ENCODE measurements around the gene TRAPPC12. TPM values are rescaled to one million over a fixed set of nuclear protein-coding genes. Genes with fewer than 3 reads are reported as not detected.
"Not testable (repeated sequence)": the region's sequence is repeated elsewhere in the genome, so short reads cannot be mapped to it uniquely, and the experiment has no call there.

Gene TRAPPC12
- polyA plus RNA-seq, 4 donors, result 63.9 to 107 (median 83.8) TPM

DNA sequence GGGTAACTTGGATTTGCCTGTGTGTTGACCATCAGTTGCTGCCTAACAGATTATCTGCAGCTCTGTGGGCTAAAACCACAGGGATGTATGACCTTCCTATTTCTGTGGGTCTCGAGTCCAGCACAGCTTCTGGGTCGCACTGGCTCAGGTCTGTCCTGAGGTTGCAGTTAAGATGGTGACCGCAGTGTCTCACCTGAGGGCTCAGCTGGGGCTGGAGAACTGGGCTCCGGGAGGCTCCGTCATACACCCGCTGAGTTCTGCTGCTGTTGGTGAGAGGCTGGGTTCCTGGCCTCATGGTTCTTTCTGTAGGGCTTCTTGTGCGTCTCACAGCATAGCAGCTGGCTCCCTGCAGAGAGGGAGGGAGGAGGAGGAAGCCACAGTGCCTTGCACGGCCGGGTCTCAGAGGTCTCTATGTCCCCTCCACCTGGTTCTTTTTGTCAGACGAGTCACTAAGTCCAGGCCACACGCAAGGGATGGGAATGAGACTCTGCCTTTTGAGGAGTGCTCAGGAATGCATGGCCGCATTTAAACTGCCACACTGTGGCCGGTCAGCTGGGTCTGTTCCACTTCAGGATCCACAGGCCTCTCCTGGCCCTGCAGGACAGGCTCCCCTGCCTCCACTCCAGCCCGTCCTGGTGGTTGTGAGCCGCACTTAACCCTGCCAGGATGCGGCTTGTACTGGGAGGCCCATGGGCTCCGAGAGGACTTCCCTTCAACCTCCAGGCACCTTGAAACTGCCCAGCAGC, 72.6 kb downstream of the TRAPPC12 start:
- no peak for DNase-seq (ENCODE audit: low read depth in 4 of 4, low spot score in 2 of 4)

DNA sequence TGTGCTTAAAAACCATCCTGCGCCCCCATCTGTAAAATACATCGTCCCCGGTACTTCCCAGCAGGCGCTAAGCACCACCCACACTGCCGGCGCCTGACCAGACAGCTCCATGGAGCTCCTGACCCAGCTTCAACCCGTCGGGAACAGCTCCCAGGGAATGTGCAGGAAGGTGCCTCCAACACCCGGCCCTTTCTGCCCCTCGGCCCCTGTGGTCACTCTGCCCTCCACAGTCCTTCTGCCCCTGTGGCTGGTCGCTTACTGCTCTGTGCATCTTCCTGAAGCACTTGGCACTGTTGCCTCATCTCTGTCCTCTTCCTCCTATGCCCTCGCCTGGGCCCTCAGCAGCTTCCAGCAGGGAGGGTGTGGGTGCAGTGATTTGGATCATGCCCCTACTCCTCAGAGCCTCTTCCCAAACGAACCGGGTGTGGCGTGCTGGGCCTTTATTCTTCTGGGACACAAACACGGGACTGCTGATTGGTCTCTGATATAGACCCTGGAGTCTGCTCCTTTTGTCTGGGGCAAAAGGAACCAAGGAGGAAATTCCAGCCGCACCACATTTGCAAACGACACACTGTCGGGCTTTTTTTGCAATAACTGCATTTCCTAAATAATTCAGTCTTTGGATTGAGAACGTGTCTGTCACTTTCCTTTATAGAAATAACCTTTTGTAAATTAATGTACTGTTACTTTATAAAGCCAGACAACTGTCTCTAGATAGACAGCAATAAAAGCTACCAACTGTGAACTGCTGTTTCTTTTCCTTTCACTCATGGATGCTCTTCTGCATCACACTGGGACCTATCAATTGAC, 73.9 kb downstream of the TRAPPC12 start:
- DNase-seq (ENCODE audit: low read depth in 4 of 4, low spot score in 2 of 4), result no peak

DNA sequence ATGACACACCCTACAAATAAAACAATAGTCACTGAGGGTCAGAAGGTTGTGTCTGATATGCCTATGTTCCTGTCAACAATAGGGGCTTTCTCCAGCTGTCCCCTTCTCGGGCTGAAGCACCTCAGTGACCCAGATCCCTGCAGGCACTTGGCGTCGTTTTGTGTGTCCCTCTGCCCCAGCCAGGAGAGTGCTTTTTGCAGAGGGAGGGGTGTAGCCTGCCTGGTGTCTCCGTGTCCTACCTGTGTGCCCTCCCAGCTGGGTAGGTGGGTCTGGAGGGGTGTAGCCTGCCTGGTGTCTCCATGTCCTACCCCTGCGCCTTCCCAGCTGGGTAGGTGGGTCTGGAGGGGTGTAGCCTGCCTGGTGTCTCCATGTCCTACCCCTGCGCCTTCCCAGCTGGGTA, 74.5 kb downstream of the TRAPPC12 start:
- DNase-seq (ENCODE audit: low read depth in 4 of 4, low spot score in 2 of 4), result not testable (repeated sequence)

DNA sequence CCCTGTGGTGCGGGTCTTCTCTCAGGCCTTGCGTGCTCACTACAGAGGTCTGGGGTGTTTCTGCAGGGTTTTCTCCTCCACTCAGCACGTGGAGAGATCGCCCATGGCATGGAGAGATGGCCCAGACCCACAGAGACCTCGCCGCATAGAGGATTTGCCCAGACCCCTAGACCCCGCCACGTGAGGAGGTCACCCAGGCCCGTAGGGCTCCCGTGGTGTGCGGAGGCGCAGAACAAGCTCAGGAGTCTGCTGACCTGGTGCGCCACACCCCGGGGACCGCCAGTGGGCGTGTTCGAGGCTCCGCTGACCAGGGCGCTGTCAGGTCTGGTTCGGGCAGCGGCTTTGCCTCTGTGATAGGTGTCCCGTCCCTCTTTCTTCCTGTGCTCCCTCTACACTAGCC, 75.3 kb downstream of the TRAPPC12 start:
- no peak for DNase-seq (ENCODE audit: low read depth in 4 of 4, low spot score in 2 of 4)

DNA sequence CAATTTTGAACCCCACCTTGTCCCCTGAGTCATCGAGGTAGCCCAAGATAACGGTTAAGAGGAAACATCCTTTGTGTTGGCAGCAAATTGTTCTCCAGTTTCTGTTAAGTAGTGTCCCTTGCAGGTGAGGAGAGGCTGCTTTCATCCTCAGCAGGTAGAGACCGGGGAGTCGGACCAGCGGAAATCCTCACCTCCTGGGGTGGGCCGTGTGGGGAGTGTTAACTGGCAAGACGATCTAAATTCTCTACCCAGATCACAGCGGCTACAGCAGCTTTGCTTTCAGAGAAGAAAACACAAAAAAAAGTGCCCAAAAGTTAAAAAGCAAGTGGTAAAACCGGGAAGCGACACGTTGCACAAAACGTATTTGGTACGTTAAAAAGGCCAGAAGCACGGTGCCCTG, 76.6 kb downstream of the TRAPPC12 start:
- no peak for DNase-seq (ENCODE audit: low read depth in 4 of 4, low spot score in 2 of 4)

DNA sequence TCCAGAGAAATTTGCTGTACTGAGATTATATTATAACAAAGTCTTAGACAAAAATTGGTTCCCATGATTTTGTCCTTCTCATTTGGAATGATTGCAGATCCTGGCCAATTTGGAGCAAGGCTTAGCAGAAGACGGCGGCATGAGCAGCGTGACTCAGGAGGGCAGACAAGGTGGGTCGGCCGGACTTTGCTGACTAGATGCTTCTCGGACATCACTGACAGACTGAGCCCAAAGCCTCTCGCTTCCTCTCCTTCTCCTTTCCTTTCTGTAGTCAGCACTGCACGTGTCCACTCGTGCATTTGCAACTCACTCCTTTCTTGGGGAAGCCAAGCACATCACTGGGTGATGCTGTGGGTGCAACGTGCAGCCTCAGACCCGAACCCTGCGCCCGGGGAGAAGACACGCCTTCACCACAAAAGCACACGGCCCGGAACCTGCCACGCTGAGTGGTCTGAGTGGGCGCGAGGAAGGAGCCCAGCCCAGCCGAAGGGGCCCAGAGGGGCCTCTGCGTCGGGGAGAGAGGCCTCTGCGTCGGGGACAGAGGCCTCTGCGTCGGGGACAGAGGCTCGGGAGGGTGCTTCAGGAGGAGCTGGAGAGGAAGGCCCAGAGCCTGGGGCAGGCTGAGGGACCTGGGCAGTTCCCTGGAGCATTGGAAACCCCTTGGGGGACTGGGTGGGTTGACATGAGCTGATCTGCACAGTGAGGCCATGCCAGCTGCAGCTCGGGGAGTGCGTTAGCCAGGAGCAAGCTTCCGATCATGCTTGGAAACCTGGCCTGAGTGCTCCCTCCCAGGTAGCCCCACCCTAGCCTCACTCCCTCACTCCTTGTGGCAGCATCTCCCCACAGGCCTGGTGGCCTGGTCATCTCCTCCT, 78.3 kb downstream of the TRAPPC12 start:
- DNase-seq (ENCODE audit: low read depth in 4 of 4, low spot score in 2 of 4), result no peak

DNA sequence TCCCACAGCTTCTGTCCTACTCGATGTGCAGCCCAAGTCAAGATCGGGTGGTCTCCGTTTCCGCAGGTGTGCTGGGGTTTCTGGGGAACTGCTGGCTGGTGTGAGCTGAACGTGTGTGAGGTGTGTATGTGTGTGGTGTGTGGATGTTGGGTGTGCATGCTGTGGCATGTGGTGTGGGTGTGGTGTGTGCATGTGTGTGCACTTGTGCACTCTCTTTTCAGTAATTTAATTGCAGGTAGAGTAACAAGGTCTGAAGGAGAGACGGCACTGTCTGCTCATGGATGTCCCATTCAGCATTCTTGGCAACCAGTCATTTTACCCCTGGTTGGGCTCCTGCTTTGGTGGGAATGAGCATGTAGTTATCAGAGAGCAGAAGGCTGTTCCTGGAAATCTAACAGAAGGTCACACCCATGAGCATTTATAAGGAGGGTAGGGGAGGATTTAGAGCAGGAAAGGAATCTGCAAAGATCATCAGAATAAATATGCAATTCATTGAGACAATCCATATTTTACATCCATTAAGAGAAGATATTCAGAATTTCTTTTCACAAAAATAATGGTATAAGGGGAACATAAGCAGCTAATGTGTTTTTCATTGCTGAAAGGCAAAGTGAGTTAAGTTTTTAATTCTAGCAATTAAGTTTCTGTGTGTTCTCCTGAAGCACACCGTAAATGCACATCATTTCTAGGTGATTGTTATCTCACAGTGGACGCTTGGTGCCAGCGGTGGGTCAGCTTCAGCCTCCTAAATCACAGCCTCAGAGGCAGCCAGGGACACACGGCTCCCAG, 79.1 kb downstream of the TRAPPC12 start:
- no peak for DNase-seq (ENCODE audit: low read depth in 4 of 4, low spot score in 2 of 4)

DNA sequence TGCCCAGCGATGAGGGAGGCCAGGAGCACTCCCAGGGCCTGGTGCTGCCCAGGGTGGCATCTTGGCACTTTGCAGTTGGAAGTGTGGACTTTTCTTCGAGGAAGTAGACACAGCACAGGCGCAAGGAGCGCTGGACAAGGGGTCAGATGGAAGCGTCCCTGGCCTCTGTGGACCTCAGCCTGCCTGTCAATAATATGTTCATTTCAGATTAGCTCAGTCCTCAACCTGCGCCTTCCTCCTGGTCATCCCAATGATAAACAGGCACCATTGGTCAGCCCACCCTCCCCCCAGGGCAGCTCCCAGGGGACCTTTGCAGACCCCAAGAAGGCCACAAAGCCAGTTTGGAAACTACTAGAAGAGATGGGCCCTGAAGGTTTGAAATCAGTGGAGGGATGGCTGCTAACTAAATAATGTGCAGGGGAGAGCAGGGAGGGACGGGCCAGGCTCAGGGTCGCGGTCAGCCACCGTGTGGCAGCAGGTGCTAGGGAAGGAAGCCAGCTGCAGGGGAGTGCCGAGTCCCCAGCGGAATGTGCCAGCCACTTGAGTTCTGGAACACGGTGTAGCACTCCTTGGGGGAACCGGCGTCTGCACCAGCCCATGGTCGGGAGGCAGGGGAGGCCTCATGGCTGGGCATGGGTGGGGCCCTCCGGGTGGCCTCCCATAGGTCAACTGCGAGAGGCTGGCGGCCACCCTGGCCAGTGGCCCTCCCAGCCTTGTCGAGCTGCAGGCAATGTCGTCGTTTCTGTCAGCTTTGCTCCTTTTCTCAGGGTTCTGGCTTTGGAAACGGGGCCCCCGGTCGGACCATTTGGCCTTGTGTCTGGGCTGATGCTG, 79.9 kb downstream of the TRAPPC12 start:
- no peak for DNase-seq (ENCODE audit: low read depth in 4 of 4, low spot score in 2 of 4)

DNA sequence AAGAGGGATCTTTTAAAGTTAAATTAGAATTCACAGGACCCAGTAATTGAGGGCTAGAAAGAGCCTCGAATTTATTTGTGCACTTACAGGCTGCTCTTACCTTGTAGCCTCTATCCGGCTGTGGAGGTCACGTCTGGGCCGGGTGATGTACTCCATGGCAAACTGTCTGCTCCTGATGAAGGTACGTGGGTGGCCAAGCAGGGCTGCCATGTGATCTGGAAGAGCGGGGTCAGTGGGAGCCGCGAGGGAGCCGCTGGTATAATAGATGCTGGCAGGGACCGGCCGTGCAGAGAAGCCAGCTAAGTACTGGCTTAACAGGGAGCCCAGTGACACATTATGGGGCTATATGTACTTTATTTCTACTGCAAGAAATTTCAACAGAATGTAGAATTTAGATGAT, 80.7 kb downstream of the TRAPPC12 start:
- no peak for DNase-seq (ENCODE audit: low read depth in 4 of 4, low spot score in 2 of 4)

DNA sequence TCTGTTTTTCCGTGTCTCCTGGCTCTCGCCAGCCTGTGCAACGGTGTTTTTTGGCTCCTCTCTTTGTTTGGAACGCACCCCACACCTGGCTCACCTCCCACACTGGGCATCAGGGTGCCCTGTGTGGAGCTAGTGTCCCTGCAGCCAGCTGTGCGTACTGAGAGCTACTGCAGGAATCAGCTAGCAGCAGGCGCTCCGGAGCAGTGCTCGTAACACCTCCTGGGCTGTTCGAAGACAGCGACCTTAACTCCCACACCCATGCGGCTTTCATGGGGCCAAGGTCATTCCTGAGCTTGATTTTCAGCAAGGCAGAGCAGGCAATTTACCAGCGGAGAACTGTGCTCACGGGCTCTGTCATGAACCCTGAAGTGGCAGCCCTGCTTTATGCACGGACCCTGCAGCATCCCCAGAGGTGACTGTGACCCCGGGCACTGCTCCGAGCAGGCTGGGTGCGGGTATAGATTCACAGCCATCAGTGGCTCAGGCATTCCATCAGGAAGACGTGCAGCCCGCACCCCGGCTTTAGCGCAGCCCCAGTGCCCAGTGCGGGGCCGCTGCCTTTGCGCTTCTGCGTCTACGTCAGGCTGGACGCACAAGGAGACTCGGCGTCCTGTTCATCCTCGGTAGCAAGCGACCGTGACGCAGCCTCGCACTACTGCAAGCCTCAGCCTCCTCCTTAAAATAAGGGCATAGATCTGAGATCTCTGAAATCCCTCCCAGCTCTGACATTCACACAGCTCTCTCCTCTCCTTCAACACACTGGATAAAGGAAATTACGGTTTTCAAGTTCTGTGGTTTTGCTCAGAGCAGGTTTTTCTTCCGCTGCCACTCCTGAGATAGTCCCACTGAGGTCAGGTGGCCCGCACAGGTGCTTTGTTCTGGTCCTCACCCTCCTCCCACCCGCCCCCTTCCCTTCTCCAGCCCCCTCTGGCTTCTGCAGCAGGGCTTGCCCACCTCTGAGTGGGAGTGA, 81.6 kb downstream of the TRAPPC12 start:
- no peak for DNase-seq (ENCODE audit: low read depth in 4 of 4, low spot score in 2 of 4)

DNA sequence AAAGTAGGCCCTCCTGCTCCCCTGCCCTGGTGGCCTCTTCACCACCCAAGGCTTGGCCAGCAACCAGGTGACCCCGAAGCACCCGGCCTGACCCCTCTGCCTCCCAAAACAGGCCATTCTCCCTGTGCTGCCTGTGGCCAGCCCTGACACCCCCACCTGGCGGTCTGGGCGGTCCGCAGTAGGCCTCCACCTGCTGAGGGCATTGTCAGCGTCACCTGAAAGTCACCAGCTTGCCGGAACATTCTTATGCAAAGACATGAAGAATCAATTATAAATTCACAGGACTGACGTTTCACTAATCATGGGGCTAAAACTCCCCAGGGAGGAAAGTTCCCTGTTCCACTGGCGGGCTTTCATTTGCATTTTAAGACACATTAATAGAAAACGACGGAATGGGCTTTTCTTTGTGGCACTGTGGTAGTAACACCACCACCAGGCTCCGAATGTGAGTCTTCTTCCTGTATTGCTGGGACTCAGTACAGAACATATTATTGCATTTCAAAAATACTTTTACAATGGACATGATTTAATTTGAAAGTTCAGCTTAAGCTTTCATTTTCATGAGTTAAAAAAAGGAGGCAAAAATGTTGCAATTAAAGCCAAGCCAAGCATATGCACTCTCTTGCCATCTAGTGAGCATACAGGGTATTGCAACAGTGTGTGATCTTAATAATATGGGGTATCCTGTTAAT, 82.5 kb downstream of the TRAPPC12 start:
- peak in 1 of 4 donors; percentile 69 for DNase-seq (ENCODE audit: low read depth in 4 of 4, low spot score in 2 of 4)

DNA sequence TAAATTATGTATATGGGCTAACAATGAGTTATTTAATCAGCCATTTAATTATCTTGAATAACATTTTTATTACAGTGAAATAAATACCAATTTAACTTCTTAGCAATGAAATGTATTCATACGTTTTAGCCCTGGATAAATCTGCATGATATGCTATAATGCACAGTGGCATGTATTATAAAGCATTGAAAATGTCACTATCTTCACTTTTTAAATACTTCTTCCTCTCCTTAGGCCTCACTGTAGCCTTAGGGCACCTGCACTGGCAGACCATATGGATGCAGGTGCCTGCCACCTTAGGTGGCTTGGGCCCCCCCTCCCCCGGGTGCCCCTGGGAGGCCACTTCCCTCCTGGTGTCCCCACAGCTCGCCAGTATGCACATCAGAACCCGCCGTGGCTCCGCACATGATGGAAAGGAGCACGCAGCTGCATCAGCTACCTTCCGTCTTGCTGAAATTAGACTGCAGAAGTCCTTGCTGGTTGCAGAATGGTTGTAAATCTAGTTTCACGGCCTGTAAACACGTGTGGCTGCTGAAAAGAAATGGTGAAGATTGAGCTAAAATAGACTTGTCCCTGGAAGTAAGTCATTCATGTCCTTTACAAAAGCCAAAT, 83.1 kb downstream of the TRAPPC12 start:
- no peak for DNase-seq (ENCODE audit: low read depth in 4 of 4, low spot score in 2 of 4)

DNA sequence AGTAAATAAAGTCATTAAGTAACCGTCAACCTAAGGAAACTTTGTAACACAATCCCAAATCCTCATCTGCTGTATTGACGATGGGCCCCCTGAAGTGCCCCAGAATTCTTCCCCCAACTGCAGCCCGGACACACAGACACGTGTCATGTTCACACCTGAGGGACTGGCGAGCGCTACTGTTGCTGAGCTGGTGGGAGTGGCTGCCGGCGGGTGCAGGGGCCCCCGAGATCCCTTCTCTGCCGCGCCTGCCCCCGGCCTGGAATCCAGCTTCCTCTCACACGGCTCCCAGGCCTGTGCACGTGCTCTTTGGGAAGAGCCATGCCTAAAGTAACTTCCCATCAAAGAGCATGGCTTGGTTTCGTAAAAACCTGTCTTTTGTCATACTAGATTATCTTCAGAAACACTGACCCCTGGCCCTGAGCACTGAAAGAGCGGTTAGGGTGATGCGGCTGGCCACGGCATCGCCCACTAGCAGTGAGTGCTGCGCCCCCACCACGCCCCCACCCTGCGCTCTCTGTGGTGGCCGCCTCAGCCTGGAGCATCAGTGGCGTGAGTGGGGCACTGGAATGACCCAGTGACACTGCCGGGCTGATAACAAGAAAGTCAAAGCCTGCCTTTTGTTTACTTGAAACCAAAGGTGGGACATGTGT, 83.8 kb downstream of the TRAPPC12 start:
- no peak for DNase-seq (ENCODE audit: low read depth in 4 of 4, low spot score in 2 of 4)

DNA sequence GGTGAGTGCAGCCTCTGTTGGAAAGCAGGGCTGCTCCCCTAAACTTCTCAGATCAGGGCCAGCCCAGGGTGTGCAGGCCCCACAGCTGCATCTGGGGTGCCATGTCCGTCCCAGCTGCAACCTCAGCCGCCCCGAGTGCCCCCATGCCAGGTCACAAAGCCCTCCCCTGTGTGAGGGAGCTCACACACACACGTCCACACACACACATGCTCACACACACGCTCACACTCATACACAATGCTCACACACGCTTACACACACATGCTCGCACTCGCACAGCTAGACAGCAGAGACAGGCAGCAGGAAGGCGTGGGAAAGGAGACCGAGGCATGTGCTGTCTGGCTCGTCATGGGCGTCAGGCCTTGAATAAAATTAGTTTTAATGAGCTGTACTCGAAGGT, 84.5 kb downstream of the TRAPPC12 start:
- no peak for DNase-seq (ENCODE audit: low read depth in 4 of 4, low spot score in 2 of 4)

DNA sequence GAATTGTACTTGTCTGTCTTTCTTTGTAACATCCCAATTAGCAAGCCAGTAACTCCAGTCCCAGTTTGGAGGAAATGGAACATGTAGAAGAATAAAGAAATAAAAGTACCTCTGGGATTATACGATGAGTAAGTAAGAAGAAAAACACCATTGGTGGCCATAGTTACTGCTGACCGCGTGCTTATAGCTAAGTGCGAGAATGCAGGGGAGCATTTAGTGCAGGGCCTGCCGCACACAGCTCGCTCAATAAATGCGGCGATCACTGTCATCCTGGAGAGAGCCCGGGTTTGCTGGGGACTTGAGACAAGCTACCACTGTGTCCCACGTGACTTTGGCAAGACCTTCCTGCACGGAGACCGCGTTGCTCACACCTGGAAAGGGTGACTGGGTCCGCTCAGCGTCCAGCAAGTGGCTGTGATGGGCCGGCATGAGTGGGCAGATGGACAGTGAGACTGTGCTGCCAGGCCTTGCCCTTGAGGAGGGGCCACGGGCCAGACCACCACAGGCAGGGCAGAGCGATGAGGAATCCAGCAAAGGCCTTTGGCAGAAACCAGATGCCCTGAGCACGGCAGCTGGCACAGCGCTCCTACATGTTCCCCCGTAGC, 85.0 kb downstream of the TRAPPC12 start:
- no peak for DNase-seq (ENCODE audit: low read depth in 4 of 4, low spot score in 2 of 4)

DNA sequence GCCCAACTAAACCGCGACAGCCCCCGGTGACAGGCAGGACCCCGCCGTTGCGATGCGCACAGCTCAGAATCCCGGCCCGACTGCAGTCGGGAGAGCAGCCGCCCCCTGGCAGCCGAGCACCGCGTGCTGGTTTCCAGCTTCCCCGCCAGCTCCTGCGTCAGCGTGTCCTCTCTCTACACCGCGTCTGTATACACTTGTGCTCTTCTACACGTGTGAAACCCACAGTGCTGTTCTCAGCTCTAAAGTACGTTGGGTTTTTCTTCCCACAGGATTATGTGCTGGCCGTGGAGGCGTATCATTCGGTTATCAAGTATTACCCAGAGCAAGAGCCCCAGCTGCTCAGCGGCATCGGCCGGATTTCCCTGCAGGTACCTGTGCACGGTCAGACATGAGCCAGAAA, 85.8 kb downstream of the TRAPPC12 start:
- DNase-seq (ENCODE audit: low read depth in 4 of 4, low spot score in 2 of 4), result no peak

Data from left renal cortex interstitium (tissue), 4 donors.